ENCODE results near the gene OXSR1. TPM values are rescaled to one million over a fixed set of nuclear protein-coding genes. Genes with fewer than 3 reads are reported as not detected.

The OXSR1 gene
- total RNA-seq, 1 experiment from 2014 or later, result 35.1 TPM

DNA sequence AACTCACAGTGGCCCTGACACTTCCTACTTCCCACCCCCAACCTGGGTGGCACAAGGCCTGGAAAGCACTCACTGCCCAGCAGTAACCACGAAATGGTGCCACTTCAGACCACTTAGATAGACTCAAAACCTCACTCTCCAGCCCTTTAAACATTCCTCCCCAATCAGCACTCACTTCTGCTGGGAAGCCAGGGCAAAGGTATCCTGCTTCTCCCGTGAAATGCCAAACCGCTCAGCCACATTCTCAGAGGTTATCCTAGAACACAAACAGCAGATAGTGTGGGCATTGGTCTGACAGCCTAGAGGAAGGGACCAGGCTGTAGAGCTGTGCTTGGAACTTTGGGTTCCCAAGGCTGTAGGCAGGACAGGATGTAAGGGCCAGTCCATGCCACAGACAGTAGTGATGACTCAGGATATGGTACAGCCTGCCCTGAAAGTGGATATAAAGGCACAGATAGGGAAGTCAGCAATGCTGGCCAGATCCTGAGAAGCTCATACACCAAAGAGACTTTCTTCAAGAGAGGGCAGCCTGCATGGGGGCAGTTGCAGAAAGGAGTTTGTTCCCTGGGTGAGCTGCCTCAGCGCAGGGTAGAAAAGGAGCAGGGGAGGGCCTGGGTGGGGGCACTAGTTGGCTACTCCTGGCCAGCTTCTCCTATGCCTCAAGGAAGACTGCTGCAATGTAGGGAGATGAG lies 37.6 kb upstream of the OXSR1 start:
- Histone ChIP-seq H3K9ac (ENCODE audit: low read length) (no peak overlapping the region), H2AFZ (ENCODE audit: low read depth, low read length, poor library complexity, severe bottlenecking) (no peak overlapping the region), H3K36me3 (ENCODE audit: control insufficient read depth in 1 of 2, insufficient read depth in 2 of 2, low read length in 2 of 2) (peaks cover 29 to 44% of the 10 kb centered on the region in 2 experiments; a peak in 3 of 4 replicates), H3K79me2 (ENCODE audit: insufficient read depth, low read length) (no peaks in the 10 kb centered on the region), H3K27ac (ENCODE audit: low read depth, low read length) (no peak overlapping the region), H4K20me1 (ENCODE audit: insufficient read depth) (no peaks in the 10 kb centered on the region), H3K4me2 (ENCODE audit: low read length) (no peak overlapping the region), H3K27me3 (ENCODE audit: insufficient read depth, low read length) (no peaks in the 10 kb centered on the region), H3K4me1 (ENCODE audit: control insufficient read depth in 1 of 2, insufficient read depth in 2 of 2, low read length in 2 of 2) (peaks cover 5 to 6% of the 10 kb centered on the region in 2 experiments), H3K4me3 (replicated peaks in 1 of 2; ENCODE audit: low read depth in 1 of 2, low read length in 2 of 2) (no peak overlapping the region), H3K9me3 (ENCODE audit: control insufficient read depth in 1 of 2, insufficient read depth in 1 of 2, low read depth in 1 of 2, low read length in 2 of 2) (no peaks in the 10 kb centered on the region), H3K9me2 (ENCODE audit: insufficient read depth) (no peaks in the 10 kb centered on the region)
- RAD21 ChIA-PET (ENCODE audit: low non-redundant PET in 1 of 2, low total read pairs in 2 of 2, uncharacterized antibody in 2 of 2, unreplicated experiment in 2 of 2), result no interaction called here
- DNase-seq (ENCODE audit: low read depth, low spot score) (no peak), ATAC-seq (no peak)
- CTCF ChIA-PET, result no interaction called here
- POLR2A ChIA-PET, result interaction anchor here (1.9 kb wide), 1 partner anchor 9 kb away, joined by 5 read pairs; the partner anchor contains the start of gene ACAA1
- intact Hi-C loops (cut with micrococcal nuclease), result no loop called here
- no peak for TF ChIP-seq EZH2 (IDR thresholded peaks at IDR 0.05)
- TF ChIP-seq, protein P1, sequence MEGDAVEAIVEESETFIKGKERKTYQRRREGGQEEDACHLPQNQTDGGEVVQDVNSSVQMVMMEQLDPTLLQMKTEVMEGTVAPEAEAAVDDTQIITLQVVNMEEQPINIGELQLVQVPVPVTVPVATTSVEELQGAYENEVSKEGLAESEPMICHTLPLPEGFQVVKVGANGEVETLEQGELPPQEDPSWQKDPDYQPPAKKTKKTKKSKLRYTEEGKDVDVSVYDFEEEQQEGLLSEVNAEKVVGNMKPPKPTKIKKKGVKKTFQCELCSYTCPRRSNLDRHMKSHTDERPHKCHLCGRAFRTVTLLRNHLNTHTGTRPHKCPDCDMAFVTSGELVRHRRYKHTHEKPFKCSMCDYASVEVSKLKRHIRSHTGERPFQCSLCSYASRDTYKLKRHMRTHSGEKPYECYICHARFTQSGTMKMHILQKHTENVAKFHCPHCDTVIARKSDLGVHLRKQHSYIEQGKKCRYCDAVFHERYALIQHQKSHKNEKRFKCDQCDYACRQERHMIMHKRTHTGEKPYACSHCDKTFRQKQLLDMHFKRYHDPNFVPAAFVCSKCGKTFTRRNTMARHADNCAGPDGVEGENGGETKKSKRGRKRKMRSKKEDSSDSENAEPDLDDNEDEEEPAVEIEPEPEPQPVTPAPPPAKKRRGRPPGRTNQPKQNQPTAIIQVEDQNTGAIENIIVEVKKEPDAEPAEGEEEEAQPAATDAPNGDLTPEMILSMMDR (IDR thresholded peaks at IDR 0.05 in 2 of 3, conservative IDR thresholded peaks at IDR 0.05 in 1 of 3; ENCODE audit: borderline replicate concordance in 1 of 3, insufficient read depth in 1 of 3, low read depth in 2 of 3, low read length in 2 of 3), result no peak
- TF ChIP-seq ZFX (IDR thresholded peaks at IDR 0.05), result no peak
- no peak for TF ChIP-seq POLR2A (IDR thresholded peaks at IDR 0.05; ENCODE audit: borderline replicate concordance, extremely low read depth, insufficient read depth, insufficient read length)
- TF ChIP-seq EZH2phosphoT487 (IDR thresholded peaks at IDR 0.05; ENCODE audit: borderline replicate concordance), result no peak
- no peak for TF ChIP-seq FOSL1 (IDR thresholded peaks at IDR 0.05; ENCODE audit: low read depth)
- TF ChIP-seq ZNF274 (IDR thresholded peaks at IDR 0.05; ENCODE audit: low read depth, low read length), result no peak
- no TSS peak for BruUV-seq (replicated peaks)

DNA sequence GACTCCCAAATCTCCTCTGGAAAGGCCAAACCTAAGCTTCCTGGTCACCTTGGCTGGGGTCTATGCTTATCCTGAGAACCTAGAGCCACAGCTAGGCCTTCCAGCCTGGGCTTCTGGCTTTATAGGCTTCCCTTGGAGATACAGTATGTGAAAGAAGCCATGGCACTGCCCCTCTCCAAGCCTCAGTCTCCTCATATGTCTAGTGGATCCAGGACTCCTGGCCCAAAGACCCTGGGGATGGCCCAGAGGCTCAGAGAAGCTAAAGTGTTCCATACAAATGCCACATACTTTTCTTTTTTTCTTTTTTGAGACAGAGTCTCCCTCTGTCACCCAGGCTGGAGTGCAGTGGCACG lies 37.1 kb upstream of the OXSR1 start:
- H3K9me3 ChIP-seq (ENCODE audit: control insufficient read depth in 1 of 2, insufficient read depth in 1 of 2, low read depth in 1 of 2, low read length in 2 of 2), result no peaks in the 10 kb centered on the region
- no peaks in the 10 kb centered on the region for H3K27me3 ChIP-seq (ENCODE audit: insufficient read depth, low read length)
- intact Hi-C loops (cut with micrococcal nuclease), result no loop called here
- H2AFZ ChIP-seq (ENCODE audit: low read depth, low read length, poor library complexity, severe bottlenecking), result no peak overlapping the region
- no peaks in the 10 kb centered on the region for H3K9me2 ChIP-seq (ENCODE audit: insufficient read depth)
- RAD21 ChIA-PET (ENCODE audit: low non-redundant PET in 1 of 2, low total read pairs in 2 of 2, uncharacterized antibody in 2 of 2, unreplicated experiment in 2 of 2), result no interaction called here
- H3K79me2 ChIP-seq (ENCODE audit: insufficient read depth, low read length), result no peaks in the 10 kb centered on the region
- no TSS peak for BruUV-seq (replicated peaks)
- DNase-seq (ENCODE audit: low read depth, low spot score), result no peak
- no peak overlapping the region for H3K4me2 ChIP-seq (ENCODE audit: low read length)
- H3K4me1 ChIP-seq (ENCODE audit: control insufficient read depth in 1 of 2, insufficient read depth in 2 of 2, low read length in 2 of 2), result peaks cover 10 to 11% of the 10 kb centered on the region in 2 experiments
- ATAC-seq, result no peak
- no peak overlapping the region for H3K27ac ChIP-seq (ENCODE audit: low read depth, low read length)
- POLR2A ChIA-PET, result interaction anchor here (1.9 kb wide), 1 partner anchor 9 kb away, joined by 5 read pairs; the partner anchor contains the start of gene ACAA1
- no peak overlapping the region for H3K9ac ChIP-seq (ENCODE audit: low read length)
- CTCF ChIA-PET, result no interaction called here
- H3K36me3 ChIP-seq (ENCODE audit: control insufficient read depth in 1 of 2, insufficient read depth in 2 of 2, low read length in 2 of 2), result peaks cover 29 to 40% of the 10 kb centered on the region in 2 experiments; a peak in 3 of 4 replicates
- H4K20me1 ChIP-seq (ENCODE audit: insufficient read depth), result no peaks in the 10 kb centered on the region
- H3K4me3 ChIP-seq (replicated peaks in 1 of 2; ENCODE audit: low read depth in 1 of 2, low read length in 2 of 2), result no peak overlapping the region
- TF ChIP-seq, protein P2, sequence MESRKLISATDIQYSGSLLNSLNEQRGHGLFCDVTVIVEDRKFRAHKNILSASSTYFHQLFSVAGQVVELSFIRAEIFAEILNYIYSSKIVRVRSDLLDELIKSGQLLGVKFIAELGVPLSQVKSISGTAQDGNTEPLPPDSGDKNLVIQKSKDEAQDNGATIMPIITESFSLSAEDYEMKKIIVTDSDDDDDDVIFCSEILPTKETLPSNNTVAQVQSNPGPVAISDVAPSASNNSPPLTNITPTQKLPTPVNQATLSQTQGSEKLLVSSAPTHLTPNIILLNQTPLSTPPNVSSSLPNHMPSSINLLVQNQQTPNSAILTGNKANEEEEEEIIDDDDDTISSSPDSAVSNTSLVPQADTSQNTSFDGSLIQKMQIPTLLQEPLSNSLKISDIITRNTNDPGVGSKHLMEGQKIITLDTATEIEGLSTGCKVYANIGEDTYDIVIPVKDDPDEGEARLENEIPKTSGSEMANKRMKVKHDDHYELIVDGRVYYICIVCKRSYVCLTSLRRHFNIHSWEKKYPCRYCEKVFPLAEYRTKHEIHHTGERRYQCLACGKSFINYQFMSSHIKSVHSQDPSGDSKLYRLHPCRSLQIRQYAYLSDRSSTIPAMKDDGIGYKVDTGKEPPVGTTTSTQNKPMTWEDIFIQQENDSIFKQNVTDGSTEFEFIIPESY (IDR thresholded peaks at IDR 0.05; ENCODE audit: extremely low read depth, insufficient replicate concordance, low read length), result no peak
- TF ChIP-seq POLR2A (IDR thresholded peaks at IDR 0.05; ENCODE audit: borderline replicate concordance, extremely low read depth, insufficient read depth, insufficient read length) (no peak), CEBPB (IDR thresholded peaks at IDR 0.05; ENCODE audit: low read depth) (no peak), EZH2phosphoT487 (IDR thresholded peaks at IDR 0.05; ENCODE audit: borderline replicate concordance) (no peak), CBX3 (IDR thresholded peaks at IDR 0.05; ENCODE audit: low read depth) (no peak), SP1 (IDR thresholded peaks at IDR 0.05; ENCODE audit: low read depth) (no peak), POLR2AphosphoS5 (IDR thresholded peaks at IDR 0.05; ENCODE audit: low read depth, low read length) (no peak), SRF (IDR thresholded peaks at IDR 0.05; ENCODE audit: low read depth) (no peak)

Measured in HCT116 (cell line).